Mucosa of descending colon (tissue), 3 donors: Measurements from ENCODE around the gene EMX2. TPM values are rescaled to one million over a fixed set of nuclear protein-coding genes. Genes with fewer than 3 reads are reported as not detected.

Experiments
- ATAC-seq: fragments of 200-7000 bp; cut with Tn5 transposase; one replicate; pipeline ENCODE4 v1.9.1; 2020; ENCODE audit warnings: mild to moderate bottlenecking, moderate library complexity
- DNase-seq, 3 donors: peaks; one replicate each; pipeline ENCODE4 v3.0.0-alpha.2; 2020
- H3K36me3 ChIP-seq: fragments of 200-600 bp; one replicate; pipeline ENCODE4 v1.8.0; 2021; ENCODE audit warnings: low read depth, mild to moderate bottlenecking
- H3K4me1 ChIP-seq: fragments of 200-600 bp; one replicate; pipeline ENCODE4 v1.8.0; 2021; ENCODE audit warnings: low read depth, mild to moderate bottlenecking
- H3K4me3 ChIP-seq: fragments of 200-600 bp; one replicate; pipeline ENCODE4 v1.8.0; 2021; ENCODE audit warnings: mild to moderate bottlenecking
- H3K9me3 ChIP-seq: fragments of 200-600 bp; one replicate; pipeline ENCODE4 v1.8.0; 2021; ENCODE audit warnings: mild to moderate bottlenecking
- intact Hi-C, 2 donors: fragments of 100-400 bp; cut with DNase I in 1 of 2; cut with micrococcal nuclease in 1 of 2; formaldehyde crosslinking; loops; one replicate each; pipeline versions ENCODE4 v1.11.0 to v1.11.1; 2022; cut with DNase I, micrococcal nuclease
- total RNA-seq, 3 donors: library from RNA; stranded (reverse); fragmentation: NEBNext Ultra II Directional in 2 of 3; extraction: Animal tissue kit (Norgen Biotek cat#: 25700) in 2 of 3; gene quantifications; one replicate each; pipeline versions ENCODE4 v1.2.1 to v1.2.4, GENCODE V29; 2021 to 2023
- TF ChIP-seq, protein P1 (sequence below): fragments of 200-600 bp; IDR thresholded peaks from one replicate; pipeline ENCODE4 v1.8.0; 2022; ENCODE audit warnings: antibody characterized with exemption, mild to moderate bottlenecking
- donor health status: DM: no; HTN: no; CAD: no; lungs with moderate emphysema.
- donor health status: DM: no; HTN: no; CAD: no.
- donor health status: DM: no; HTN: yes; CAD: no.

EMX2 gene
- total RNA-seq, 3 donors from 2014 or later, result not detected

DNA sequence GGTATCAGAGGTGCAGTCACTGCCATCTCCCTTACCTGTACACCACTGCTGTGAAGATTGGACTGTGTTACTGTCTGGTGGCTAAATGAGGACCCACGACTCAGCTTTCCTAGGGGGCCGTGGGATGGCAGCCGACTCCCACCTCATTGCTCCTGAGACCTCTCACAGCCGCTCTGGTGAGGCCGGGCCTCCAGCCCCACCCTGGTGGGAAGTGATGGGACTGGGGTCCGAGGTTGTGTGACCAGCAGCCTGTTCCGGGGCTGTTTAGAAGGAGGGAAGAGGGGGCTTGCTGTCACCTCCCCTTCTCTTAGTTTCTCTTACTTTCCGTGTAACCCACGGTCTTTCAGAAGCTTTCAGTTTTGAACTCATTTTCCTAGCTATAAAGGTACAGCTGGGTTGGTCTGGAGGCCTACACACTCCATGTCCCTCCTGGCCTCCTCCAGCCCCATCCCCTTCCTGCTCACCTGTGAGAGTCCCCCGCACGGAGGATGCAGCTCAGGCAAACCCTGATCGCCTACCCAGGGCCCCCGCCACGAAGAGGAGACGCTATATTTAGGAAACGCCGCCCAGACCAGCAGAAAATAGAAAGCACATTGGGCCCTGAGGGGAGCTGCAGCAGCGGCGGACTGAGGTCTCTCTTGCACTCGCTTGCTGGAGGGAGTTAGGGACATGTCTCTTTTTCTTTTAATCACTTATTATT is 4.6 kb downstream of the EMX2 start:
- H3K4me1 ChIP-seq, result peaks cover 25% of the 10 kb centered on the region
- no peak for DNase-seq
- no peaks in the 10 kb centered on the region for H3K9me3 ChIP-seq
- intact Hi-C loops, result no loop called here
- no peaks in the 10 kb centered on the region for H3K36me3 ChIP-seq
- no peak for ATAC-seq
- TF ChIP-seq, protein P1, sequence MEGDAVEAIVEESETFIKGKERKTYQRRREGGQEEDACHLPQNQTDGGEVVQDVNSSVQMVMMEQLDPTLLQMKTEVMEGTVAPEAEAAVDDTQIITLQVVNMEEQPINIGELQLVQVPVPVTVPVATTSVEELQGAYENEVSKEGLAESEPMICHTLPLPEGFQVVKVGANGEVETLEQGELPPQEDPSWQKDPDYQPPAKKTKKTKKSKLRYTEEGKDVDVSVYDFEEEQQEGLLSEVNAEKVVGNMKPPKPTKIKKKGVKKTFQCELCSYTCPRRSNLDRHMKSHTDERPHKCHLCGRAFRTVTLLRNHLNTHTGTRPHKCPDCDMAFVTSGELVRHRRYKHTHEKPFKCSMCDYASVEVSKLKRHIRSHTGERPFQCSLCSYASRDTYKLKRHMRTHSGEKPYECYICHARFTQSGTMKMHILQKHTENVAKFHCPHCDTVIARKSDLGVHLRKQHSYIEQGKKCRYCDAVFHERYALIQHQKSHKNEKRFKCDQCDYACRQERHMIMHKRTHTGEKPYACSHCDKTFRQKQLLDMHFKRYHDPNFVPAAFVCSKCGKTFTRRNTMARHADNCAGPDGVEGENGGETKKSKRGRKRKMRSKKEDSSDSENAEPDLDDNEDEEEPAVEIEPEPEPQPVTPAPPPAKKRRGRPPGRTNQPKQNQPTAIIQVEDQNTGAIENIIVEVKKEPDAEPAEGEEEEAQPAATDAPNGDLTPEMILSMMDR, result no peak
- no peak overlapping the region for H3K4me3 ChIP-seq

DNA sequence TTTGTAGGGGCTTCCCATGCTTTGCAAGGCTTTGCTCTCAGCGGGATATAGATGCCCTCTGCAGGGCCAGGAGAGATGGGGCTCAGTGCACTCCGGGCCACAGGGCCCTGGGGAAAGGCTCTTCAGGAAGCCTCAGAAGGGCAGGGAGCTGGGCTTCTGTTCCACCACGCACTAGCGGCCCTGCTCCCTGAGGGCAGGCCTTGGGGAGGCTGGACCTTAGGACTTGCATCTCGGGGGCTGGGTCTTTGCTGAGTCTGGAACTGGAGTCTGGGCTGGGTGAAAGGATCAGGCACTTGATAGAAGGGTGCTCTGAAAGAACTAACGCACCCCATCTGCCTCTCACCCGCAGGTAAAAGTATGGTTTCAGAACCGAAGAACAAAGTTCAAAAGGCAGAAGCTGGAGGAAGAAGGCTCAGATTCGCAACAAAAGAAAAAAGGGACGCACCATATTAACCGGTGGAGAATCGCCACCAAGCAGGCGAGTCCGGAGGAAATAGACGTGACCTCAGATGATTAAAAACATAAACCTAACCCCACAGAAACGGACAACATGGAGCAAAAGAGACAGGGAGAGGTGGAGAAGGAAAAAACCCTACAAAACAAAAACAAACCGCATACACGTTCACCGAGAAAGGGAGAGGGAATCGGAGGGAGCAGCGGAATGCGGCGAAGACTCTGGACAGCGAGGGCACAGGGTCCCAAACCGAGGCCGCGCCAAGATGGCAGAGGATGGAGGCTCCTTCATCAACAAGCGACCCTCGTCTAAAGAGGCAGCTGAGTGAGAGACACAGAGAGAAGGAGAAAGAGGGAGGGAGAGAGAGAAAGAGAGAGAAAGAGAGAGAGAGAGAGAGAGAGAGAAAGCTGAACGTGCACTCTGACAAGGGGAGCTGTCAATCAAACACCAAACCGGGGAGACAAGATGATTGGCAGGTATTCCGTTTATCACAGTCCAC is 5.4 kb downstream of the EMX2 start:
- Histone ChIP-seq H3K4me1 (peaks cover 25% of the 10 kb centered on the region), H3K36me3 (no peaks in the 10 kb centered on the region), H3K4me3 (no peak overlapping the region), H3K9me3 (no peaks in the 10 kb centered on the region)
- ATAC-seq, result no peak
- DNase-seq, result no peak
- intact Hi-C loops, result no loop called here
- TF ChIP-seq, protein P1, result no peak

DNA sequence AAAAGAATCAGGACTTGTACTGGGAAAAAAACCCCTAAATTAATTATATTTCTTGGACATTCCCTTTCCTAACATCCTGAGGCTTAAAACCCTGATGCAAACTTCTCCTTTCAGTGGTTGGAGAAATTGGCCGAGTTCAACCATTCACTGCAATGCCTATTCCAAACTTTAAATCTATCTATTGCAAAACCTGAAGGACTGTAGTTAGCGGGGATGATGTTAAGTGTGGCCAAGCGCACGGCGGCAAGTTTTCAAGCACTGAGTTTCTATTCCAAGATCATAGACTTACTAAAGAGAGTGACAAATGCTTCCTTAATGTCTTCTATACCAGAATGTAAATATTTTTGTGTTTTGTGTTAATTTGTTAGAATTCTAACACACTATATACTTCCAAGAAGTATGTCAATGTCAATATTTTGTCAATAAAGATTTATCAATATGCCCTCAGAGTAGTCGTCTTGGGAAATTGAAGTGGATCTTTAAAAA is 6.6 kb downstream of the EMX2 start:
- ATAC-seq (no peak), DNase-seq (no peak)
- Histone ChIP-seq H3K9me3 (no peaks in the 10 kb centered on the region), H3K4me3 (no peak overlapping the region), H3K36me3 (no peaks in the 10 kb centered on the region), H3K4me1 (peaks cover 14% of the 10 kb centered on the region)
- TF ChIP-seq, protein P1, result no peak
- intact Hi-C loops, result no loop called here

DNA sequence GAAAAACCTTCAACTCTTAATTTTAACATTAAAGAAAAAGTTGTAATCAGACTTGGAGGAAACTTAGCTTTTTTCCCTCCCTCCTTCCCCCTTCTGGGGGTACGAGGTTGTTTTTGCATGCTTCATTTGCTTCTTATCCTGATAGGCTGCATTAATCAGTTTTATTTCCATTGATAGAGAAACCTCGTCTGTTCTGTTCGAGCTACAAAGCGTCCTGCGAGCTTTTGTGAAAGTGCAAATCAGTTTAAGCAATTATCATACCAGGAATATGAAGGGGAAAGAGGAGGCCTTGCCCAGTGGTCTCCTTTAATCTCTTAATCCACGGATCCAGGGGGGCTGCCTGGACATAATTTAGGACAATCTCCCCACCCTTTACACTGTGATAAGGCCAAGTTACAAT is 7.5 kb downstream of the EMX2 start:
- Histone ChIP-seq H3K4me1 (peaks cover 4% of the 10 kb centered on the region), H3K36me3 (no peaks in the 10 kb centered on the region), H3K4me3 (no peak overlapping the region), H3K9me3 (no peaks in the 10 kb centered on the region)
- ATAC-seq (no peak), DNase-seq (no peak)
- intact Hi-C loops, result no loop called here
- TF ChIP-seq, protein P1, result no peak

DNA sequence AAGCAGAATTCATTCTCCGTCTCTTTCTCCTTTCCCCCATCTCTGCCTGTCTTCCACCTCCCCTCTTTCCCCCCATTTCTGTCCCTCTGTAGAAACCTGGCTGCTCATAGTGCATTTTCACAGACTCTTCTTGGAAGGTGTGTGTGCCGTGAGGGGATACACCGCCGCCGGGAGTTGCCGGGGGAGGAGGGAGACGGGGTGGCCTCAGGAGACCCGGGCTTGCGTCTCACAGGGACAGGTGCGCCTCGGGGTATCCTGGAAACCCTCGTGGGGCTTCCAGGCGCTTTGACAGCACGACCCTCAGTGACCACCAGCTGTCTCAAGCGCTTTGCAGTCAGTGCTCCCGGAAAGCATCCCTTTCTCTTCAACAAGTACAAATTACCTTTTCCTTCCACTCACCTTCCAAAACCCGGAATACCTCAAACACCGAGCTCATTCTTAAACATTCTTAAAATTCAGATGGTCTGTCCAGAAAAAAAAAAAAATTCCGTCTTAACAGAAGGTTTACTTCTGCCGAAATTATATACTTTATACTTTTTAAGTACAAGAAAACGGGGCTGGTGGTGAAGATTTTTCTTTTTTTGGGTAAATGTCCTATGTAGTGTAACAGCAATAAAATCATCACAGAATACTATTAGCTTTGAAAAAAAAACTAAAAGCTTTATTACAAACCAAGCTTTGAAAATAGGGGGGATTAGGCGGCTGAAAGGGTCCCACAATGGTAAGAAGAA is 8.2 kb downstream of the EMX2 start:
- H3K4me1 ChIP-seq, result no peaks in the 10 kb centered on the region
- no peaks in the 10 kb centered on the region for H3K9me3 ChIP-seq
- TF ChIP-seq, protein P1, result no peak
- no peak for ATAC-seq
- no peaks in the 10 kb centered on the region for H3K36me3 ChIP-seq
- intact Hi-C loops, result no loop called here
- H3K4me3 ChIP-seq, result no peak overlapping the region
- no peak for DNase-seq
